CD4-positive, CD25-positive, alpha-beta regulatory T cell (primary cell): Measurements from ENCODE around the gene ELOVL6. TPM values are rescaled to one million over a fixed set of nuclear protein-coding genes. Genes with fewer than 3 reads are reported as not detected.

Experiments
- ATAC-seq, 2 donors: fragments of 150-1000 bp; cut with Tn5 transposase; one replicate each; pipeline ENCODE4 v1.10.0; 2021; ENCODE audit warnings: low read depth in 2 of 2, moderate number of reproducible peaks in 2 of 2, moderate library complexity in 1 of 2
- DNase-seq, 3 donors: peaks; one replicate each; pipeline versions ENCODE4 v3.0.0 to v3.0.0-alpha.2; 2012 to 2022; ENCODE audit warnings: mixed read lengths in 1 of 3
- H3K27ac ChIP-seq: one replicate; pipeline ENCODE4 v1.7.0; 2013; ENCODE audit warnings: mild to moderate bottlenecking, low read length; ENCODE audit not compliant: insufficient read depth, poor library complexity, severe bottlenecking
- H3K27me3 ChIP-seq: one replicate; pipeline ENCODE4 v1.7.0; 2013; ENCODE audit warnings: low read length; ENCODE audit not compliant: control insufficient read depth, insufficient read depth
- H3K36me3 ChIP-seq: one replicate; pipeline ENCODE4 v1.7.0; 2013; ENCODE audit warnings: mild to moderate bottlenecking, low read length, moderate library complexity; ENCODE audit not compliant: control insufficient read depth, insufficient read depth
- H3K4me1 ChIP-seq: 2 replicates; pipeline ENCODE4 v1.7.0; 2013; ENCODE audit warnings: mild to moderate bottlenecking, low read length; ENCODE audit not compliant: insufficient read depth, control insufficient read depth, poor library complexity, severe bottlenecking
- H3K4me3 ChIP-seq: one replicate; pipeline ENCODE4 v1.7.0; 2013; ENCODE audit warnings: low read depth, mild to moderate bottlenecking, low read length, moderate library complexity
- H3K9me3 ChIP-seq, 2 experiments: 1 replicate in 1 of 2; 2 replicates in 1 of 2; pipeline ENCODE4 v1.7.0; 2013; ENCODE audit warnings: low read length in 2 of 2, mild to moderate bottlenecking in 1 of 2, moderate library complexity in 1 of 2; ENCODE audit not compliant: control insufficient read depth in 2 of 2
- H3K27ac Mint-ChIP-seq, 3 donors: one replicate each; pipeline ENCODE4 v1.8.0; 2020 to 2022; ENCODE audit warnings: mild to moderate bottlenecking in 3 of 3, mixed read lengths in 3 of 3, moderate library complexity in 2 of 3
- H3K27me3 Mint-ChIP-seq: one replicate; pipeline ENCODE4 v1.8.0; 2022; ENCODE audit warnings: mild to moderate bottlenecking, mixed read lengths
- H3K36me3 Mint-ChIP-seq: one replicate; pipeline ENCODE4 v1.8.0; 2020; ENCODE audit warnings: mixed read lengths
- H3K4me1 Mint-ChIP-seq, 4 donors: one replicate each; pipeline ENCODE4 v1.8.0; 2020 to 2022; ENCODE audit warnings: mixed read lengths in 4 of 4, mild to moderate bottlenecking in 1 of 4
- H3K4me3 Mint-ChIP-seq, 4 donors: one replicate each; pipeline ENCODE4 v1.8.0; 2020 to 2022; ENCODE audit warnings: mild to moderate bottlenecking in 4 of 4, mixed read lengths in 4 of 4, moderate library complexity in 3 of 4
- H3K9me3 Mint-ChIP-seq, 7 donors: one replicate each; pipeline ENCODE4 v1.8.0; 2020 to 2022; ENCODE audit warnings: mixed read lengths in 7 of 7, mild to moderate bottlenecking in 3 of 7, moderate library complexity in 2 of 7
- polyA plus RNA-seq, 4 donors: library from polyadenylated mRNA; unstranded; fragments of 300-500 nt; fragmentation: Illumina TruSeq; gene quantifications; one replicate each; pipeline ENCODE4 v1.2.3, GENCODE V29; 2021
- total RNA-seq: library from RNA; stranded (reverse); gene quantifications from one replicate; pipeline ENCODE4 v1.2.3, GENCODE V29; 2022

ELOVL6 gene
- total and polyA plus RNA-seq, 5 donors from 2014 or later = 0.03 to 1.0 (median 0.39) TPM; not detected in 1

DNA sequence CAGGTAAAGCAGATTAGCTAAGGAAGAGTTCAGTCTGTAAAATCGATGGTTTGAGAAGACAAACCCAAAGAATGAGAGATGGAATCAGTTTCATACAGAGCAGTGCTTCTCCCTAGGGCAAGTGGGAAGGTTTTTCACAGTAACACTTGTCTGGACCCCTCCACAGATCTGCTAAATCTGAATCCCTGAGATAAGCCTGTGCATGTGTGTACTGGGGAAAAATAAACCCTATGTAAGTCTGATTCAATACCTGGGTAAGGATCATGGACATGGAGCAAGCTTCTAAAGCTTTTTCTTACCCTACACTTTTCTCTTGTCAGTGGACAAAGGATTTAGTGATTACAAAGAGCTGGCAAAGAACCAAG is 13.6 kb downstream of the ELOVL6 start:
- ATAC-seq (no peak), DNase-seq (no peak)
- H3K4me1 ChIP-seq = no peaks in the 10 kb centered on the region
- no peak overlapping the region for H3K4me3 ChIP-seq
- Mint-ChIP-seq H3K9me3 (no peaks in the 10 kb centered on the region), H3K4me3 (no peak overlapping the region), H3K27ac (peak overlapping the region in 1 of 3 donors; percentile 11), H3K27me3 (no peaks in the 10 kb centered on the region), H3K4me1 (peaks cover 0 to 5% (median 0%) of the 10 kb centered on the region in 4 donors), H3K36me3 (no peaks in the 10 kb centered on the region)
- H3K9me3 ChIP-seq = no peaks in the 10 kb centered on the region
- no peaks in the 10 kb centered on the region for H3K27me3 ChIP-seq
- H3K36me3 ChIP-seq = no peaks in the 10 kb centered on the region
- H3K27ac ChIP-seq = no peak overlapping the region

DNA sequence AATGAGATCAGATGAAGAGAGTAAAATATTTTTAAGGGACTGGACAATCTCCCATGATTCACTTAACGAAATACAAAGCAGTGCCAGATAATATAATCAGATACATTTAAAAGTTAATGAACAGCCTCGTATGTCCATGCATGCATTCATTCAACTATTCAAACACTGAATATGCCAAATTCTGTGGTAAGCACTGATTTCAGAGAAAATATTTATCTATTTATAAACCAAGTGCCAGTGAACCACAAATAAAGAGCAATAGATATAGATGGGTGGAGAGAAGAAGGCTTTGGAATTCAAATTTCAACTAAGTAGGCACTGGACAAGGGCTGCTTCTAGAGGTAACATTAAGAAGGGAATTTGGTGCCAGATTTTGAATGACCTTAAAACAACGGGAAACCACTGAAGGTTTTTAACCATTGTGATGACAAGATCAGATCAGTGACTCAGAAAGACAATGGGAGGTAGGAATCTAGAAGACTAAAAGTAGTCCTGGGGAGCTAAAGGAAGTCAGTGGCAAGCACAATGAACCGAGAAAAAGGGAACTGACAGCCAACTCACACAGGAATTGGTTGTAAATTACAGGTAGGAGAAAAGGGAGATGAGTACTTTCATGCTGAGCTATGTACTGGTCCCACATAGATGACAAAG is 14.2 kb downstream of the ELOVL6 start:
- Histone ChIP-seq H3K36me3 (no peaks in the 10 kb centered on the region), H3K4me3 (no peak overlapping the region), H3K4me1 (no peaks in the 10 kb centered on the region), H3K9me3 (no peaks in the 10 kb centered on the region), H3K27me3 (no peaks in the 10 kb centered on the region), H3K27ac (no peak overlapping the region)
- peak overlapping the region in 1 of 3 donors; percentile 27 for H3K27ac Mint-ChIP-seq
- ATAC-seq (no peak), DNase-seq (no peak)
- no peak overlapping the region for H3K4me3 Mint-ChIP-seq
- H3K9me3 Mint-ChIP-seq = no peaks in the 10 kb centered on the region
- peaks cover 0 to 5% (median 0%) of the 10 kb centered on the region in 4 donors for H3K4me1 Mint-ChIP-seq
- no peaks in the 10 kb centered on the region for H3K27me3 Mint-ChIP-seq
- no peaks in the 10 kb centered on the region for H3K36me3 Mint-ChIP-seq

DNA sequence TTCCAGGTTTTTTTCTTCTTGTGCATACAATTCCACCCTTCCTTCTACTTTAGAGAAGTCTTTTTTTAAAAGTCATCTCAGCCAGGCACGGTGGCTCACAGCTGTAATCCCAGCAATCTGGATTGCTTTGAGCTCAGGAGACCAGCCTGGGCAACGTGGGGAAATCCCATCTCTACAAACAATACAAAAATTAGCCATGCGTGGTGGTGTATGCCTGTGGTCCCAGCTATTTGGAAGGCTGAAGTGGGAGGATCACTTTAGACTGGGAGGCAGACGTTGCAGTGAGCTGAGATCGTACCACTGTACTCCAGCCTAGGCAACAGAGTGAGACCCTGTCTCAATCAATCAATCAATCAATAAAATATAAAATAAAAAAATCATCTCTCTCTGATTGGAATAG is 14.8 kb downstream of the ELOVL6 start:
- H3K4me3 ChIP-seq = no peak overlapping the region
- no peak for DNase-seq
- no peak overlapping the region for H3K27ac ChIP-seq
- no peaks in the 10 kb centered on the region for H3K4me1 ChIP-seq
- H3K9me3 ChIP-seq = no peaks in the 10 kb centered on the region
- H3K27me3 Mint-ChIP-seq = no peaks in the 10 kb centered on the region
- H3K27me3 ChIP-seq = no peaks in the 10 kb centered on the region
- H3K36me3 Mint-ChIP-seq = no peaks in the 10 kb centered on the region
- peak overlapping the region in 1 of 3 donors; percentile 64 for H3K27ac Mint-ChIP-seq
- no peaks in the 10 kb centered on the region for H3K9me3 Mint-ChIP-seq
- ATAC-seq = no peak
- no peaks in the 10 kb centered on the region for H3K36me3 ChIP-seq
- peaks cover 0 to 5% (median 0%) of the 10 kb centered on the region in 4 donors for H3K4me1 Mint-ChIP-seq
- H3K4me3 Mint-ChIP-seq = no peak overlapping the region

DNA sequence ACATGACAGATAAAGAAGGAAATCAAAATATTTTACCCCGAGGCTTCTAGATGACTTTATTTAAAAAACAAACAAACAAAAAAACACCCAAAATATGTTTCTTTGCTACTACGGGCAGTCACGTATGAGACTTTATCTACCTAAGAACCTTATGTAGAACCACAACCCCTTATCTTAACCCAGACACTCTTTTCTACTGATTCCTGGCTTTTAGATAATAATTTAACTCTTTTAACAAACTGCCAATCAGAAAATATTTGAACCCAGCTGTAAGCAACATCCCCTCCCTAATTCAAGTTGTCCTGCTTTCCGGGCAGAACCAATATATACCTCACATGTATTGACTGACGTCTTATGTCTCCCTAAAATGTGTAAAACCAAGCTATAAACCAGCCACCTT is 15.4 kb downstream of the ELOVL6 start:
- Mint-ChIP-seq H3K4me3 (no peak overlapping the region), H3K27ac (no peak overlapping the region)

DNA sequence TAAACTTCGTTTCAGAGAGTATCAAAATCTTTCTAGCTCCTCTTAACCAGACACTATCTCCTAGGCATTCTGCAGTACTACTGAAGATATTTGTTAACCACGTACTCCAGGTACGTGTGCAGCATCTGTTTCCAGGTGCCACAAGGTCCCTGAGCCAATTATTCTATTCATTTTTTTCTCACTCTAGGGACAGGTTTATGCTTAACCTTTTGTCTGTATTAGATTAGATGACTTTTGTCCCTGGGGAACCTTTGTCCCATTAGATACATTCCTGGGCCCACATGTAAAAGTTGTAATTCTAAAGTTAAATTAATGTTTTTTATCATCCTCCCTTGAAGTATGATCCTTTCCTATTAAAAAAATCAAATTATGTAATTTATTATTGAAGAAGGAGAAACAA is 16.5 kb downstream of the ELOVL6 start:
- ATAC-seq = no peak
- Mint-ChIP-seq H3K27ac (no peak overlapping the region), H3K9me3 (no peaks in the 10 kb centered on the region)

More for the DNA sequence above, 15.4 kb downstream of the ELOVL6 start:
- no peak for ATAC-seq
- Mint-ChIP-seq H3K9me3 (no peaks in the 10 kb centered on the region), H3K27me3 (no peaks in the 10 kb centered on the region), H3K36me3 (no peaks in the 10 kb centered on the region), H3K4me1 (peaks cover 0 to 5% (median 0%) of the 10 kb centered on the region in 4 donors)
- H3K9me3 ChIP-seq = no peaks in the 10 kb centered on the region
- DNase-seq = no peak
- H3K4me3 ChIP-seq = no peak overlapping the region
- no peaks in the 10 kb centered on the region for H3K4me1 ChIP-seq
- no peaks in the 10 kb centered on the region for H3K27me3 ChIP-seq
- no peak overlapping the region for H3K27ac ChIP-seq
- H3K36me3 ChIP-seq = no peaks in the 10 kb centered on the region

DNA sequence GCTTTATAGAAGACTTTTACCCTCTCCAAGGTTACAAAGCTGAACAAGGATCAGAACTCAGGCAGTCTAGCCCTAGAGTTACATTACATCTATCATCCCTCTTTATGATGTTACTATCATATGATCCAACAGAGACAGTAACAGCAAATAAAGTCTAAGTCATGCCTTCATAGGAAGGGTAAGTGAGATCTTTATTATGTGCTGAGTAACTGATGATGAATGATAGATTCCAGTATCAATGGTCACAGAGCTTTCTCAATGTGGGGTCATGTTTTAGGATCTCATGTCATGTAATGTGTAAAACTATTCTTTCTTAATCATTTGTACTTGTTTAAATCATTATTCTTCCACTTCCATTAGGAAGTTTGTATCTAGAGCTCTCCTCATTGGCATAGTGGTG is 22.8 kb downstream of the ELOVL6 start:
- H3K4me3 ChIP-seq = no peak overlapping the region

More for the DNA sequence above, 16.5 kb downstream of the ELOVL6 start:
- Mint-ChIP-seq H3K4me1 (peaks cover 0 to 5% (median 0%) of the 10 kb centered on the region in 4 donors), H3K4me3 (no peak overlapping the region), H3K27me3 (no peaks in the 10 kb centered on the region), H3K36me3 (no peaks in the 10 kb centered on the region)
- H3K4me1 ChIP-seq = no peaks in the 10 kb centered on the region
- H3K36me3 ChIP-seq = no peaks in the 10 kb centered on the region
- H3K4me3 ChIP-seq = no peak overlapping the region
- H3K9me3 ChIP-seq = no peaks in the 10 kb centered on the region
- no peaks in the 10 kb centered on the region for H3K27me3 ChIP-seq
- DNase-seq = no peak
- H3K27ac ChIP-seq = no peak overlapping the region

DNA sequence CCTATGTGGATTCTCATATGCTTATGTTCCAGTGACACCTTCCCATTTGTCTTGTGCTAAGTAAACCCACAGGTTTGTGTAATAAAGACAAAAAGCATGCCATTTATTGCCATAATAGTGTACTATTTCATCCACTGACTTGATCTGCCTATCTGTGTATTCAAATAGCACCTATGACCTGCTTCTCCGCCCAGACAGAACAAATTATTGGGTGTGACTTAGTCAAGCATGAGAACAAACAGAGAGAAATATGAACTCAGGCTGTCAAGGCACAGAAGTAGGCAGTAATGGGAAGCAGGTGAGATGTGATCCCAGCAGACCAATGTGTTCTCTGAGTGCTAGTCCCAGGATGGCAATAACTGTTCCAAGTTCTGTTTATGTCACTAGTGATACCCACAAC is 25.4 kb downstream of the ELOVL6 start:
- H3K36me3 ChIP-seq = no peaks in the 10 kb centered on the region
- H3K9me3 ChIP-seq = no peaks in the 10 kb centered on the region
- Mint-ChIP-seq H3K36me3 (no peaks in the 10 kb centered on the region), H3K27ac (no peak overlapping the region), H3K9me3 (no peaks in the 10 kb centered on the region), H3K27me3 (no peaks in the 10 kb centered on the region), H3K4me1 (peaks cover 0 to 2% (median 0%) of the 10 kb centered on the region in 4 donors), H3K4me3 (no peak overlapping the region)
- ATAC-seq (no peak), DNase-seq (no peak)
- H3K4me1 ChIP-seq = no peaks in the 10 kb centered on the region
- H3K4me3 ChIP-seq = no peak overlapping the region
- H3K27ac ChIP-seq = no peak overlapping the region
- H3K27me3 ChIP-seq = no peaks in the 10 kb centered on the region

More for the DNA sequence above, 22.8 kb downstream of the ELOVL6 start:
- Histone ChIP-seq H3K4me1 (no peaks in the 10 kb centered on the region), H3K27me3 (no peaks in the 10 kb centered on the region), H3K27ac (no peak overlapping the region), H3K9me3 (no peaks in the 10 kb centered on the region), H3K36me3 (no peaks in the 10 kb centered on the region)
- H3K4me3 Mint-ChIP-seq = no peak overlapping the region
- DNase-seq (no peak), ATAC-seq (no peak)
- H3K4me1 Mint-ChIP-seq = peaks cover 0 to 2% (median 0%) of the 10 kb centered on the region in 4 donors
- H3K27ac Mint-ChIP-seq = no peak overlapping the region
- H3K27me3 Mint-ChIP-seq = no peaks in the 10 kb centered on the region
- H3K9me3 Mint-ChIP-seq = no peaks in the 10 kb centered on the region
- H3K36me3 Mint-ChIP-seq = no peaks in the 10 kb centered on the region

DNA sequence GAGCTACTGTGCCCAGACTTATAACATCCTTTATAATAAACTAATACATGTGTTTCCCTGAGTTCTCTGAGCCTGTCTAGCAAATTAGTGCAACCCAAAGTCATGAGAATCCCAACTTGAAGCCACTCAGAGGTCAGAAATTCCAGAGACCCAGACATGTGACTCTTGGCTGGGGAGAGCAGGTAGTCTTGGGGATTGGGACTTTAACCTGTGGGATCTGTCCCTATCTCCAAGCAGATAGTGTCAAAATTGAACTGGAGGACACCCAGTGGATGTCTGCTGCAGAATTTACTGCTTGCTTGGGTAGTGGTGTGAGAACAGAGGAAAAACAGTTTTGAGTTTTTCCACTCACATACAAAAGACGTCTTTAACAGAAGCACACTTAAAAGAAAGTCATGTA is 26.4 kb downstream of the ELOVL6 start:
- Histone ChIP-seq H3K27me3 (no peaks in the 10 kb centered on the region), H3K9me3 (no peaks in the 10 kb centered on the region), H3K36me3 (no peaks in the 10 kb centered on the region), H3K4me3 (no peak overlapping the region), H3K27ac (no peak overlapping the region), H3K4me1 (no peaks in the 10 kb centered on the region)
- Mint-ChIP-seq H3K4me1 (peaks cover 0 to 3% (median 3%) of the 10 kb centered on the region in 4 donors), H3K4me3 (no peak overlapping the region), H3K27me3 (no peaks in the 10 kb centered on the region), H3K27ac (no peak overlapping the region), H3K36me3 (no peaks in the 10 kb centered on the region), H3K9me3 (no peaks in the 10 kb centered on the region)
- no peak for ATAC-seq
- DNase-seq = no peak
